T-helper 1 cell (primary cell): Measurements from ENCODE around the gene LATS2.

ENCODE experiments used
- DNase-seq, 5 donors: peaks; one replicate each; pipeline ENCODE4 v3.0.0-alpha.2; 2012 to 2020

The LATS2 gene

GRCh38 chr13:21046203-21046602, 15.2 kb downstream of the LATS2 start:
- no peak for DNase-seq

DNA sequence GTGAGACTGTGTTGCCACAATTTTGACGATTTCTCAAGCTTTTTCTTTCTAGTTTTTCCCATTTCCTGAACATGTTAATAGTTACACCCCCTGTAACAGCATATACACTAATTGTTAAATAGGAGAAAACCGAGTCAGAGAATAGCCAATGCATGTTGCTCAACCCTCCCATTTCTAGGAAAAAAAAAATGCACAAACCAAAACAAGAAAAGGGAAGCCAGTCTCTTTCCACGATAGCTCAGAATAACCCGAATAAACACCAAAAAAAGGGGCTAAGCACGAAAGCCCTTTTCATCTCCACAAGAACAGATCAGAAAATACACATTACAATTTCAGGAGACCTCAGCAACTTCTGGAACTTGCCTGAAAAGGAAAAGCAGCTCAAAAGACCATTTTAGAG, 16.3 kb downstream of the LATS2 start:
- DNase-seq = no peak

DNA sequence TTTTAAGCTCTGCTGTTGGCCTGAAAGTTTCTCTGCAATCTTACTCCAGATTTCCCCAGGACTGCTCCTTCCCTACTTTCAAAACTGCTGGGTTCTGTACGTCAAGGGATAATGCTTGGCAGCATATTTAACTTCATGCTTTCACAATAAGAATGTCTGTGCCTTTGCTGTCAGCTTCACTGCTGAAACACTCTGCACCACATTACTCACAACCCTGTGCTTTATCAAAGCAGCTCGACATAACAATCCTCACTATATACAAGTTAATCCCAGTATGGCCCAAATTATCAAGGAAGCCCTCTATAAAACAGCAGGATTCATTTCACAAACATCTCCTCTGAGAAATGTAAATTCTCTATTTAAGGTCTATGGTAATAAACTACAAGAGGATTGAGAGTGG, 17.5 kb downstream of the LATS2 start:
- DNase-seq = no peak

DNA sequence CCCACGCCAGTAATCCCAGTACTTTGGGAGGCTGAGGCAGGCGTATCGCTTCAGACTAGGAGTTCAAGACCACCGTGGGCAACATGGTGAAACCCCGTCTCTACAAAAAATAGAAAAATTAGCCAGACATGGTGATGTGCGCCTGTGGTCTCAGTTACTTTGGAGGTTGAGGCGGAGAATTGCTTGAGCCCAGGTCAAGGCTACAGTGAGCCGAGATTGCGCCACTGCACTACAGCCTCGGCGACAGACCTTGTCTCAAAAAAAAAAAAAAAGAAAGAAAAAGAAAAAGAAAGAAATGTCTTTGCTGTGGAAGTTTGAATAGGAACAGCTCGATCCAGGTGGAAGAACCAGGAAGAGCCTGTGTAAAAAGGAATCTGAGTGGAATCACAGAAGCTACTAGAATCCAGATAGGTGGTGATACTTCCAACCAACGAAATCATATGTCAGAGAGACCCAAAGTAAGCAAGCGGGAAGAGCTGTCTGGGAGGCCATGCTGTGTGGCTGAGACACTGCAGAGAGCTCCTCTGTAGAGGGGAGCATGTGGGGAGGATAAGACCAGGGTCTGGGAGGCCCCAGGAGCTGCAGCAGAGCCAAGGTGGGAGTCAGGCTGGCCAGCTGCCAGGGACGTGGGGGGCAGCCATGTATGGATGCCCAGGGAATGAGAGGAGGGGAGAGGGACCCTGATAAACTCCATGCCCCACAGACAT, 21.1 kb downstream of the LATS2 start:
- DNase-seq = no peak

DNA sequence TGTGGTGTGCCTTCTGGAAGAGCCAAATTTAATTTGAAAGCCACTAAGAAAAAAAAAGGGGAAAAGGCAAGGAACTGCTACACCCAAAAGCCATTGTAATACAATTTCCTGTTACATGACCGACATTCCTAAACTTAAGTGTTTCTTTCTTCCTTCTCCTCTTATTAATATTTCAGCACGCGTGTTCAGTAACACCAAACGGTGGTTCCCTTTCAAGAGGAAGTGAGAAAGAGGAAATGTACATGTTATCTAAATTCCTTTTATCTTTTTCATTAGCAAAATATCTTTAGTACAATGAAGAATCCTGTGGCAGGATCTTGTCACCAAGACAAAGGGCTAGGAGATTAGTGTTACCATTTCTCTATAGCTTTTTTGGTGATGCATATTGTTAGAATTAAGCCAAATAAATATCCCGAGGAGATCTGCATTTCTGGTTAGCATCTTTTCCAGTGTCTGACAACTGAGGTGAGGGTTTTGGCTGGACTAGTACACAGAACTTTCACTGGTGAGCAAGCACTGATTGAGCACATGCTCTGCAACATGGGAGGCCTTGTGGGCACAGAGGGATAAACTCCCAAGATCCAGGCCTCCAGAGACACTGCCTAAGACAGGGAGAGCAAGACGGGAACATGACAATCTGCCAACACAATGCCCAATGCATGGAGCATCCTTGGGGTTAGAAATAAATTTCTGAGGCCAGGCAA, 22.1 kb downstream of the LATS2 start:
- DNase-seq = no peak

DNA sequence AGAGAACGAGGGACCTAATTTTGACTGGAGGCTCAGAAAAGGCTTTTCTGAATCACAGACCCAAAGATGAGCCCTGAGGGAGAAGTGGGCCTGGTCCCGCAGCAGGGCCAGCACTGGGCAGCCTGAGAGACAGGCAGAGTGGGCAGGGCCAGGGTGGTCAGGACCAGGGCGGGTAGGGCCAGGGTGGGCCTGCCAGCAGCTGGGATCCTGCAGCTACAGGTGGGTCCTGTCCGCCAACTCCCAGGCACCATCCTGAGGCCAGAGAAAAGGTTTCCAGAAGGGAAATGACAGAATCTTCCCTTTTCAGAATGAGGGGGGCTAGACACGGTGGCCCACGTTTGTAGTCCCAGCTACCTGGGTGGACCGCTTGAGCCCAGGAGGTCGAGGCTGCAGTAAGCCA, 23.7 kb downstream of the LATS2 start:
- no peak for DNase-seq

DNA sequence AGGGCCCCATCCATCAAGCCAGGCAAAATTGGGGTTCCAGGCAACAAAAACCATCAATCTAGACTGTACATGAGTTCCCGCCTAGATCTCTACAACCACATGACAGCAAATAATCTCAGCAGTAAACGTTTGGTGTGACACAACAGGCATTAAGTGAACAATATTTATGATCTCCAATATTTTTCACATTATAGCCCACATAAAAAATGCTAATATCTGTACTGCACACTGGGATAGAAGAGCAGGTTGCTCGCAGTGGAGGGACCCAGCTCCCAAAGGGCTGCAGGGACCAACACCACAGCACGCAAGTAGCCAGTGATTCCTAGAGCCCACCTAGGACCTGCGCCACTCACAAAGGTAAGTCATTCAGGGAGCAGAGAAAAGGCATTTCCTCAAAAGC, 25.9 kb downstream of the LATS2 start:
- no peak for DNase-seq

- no peak for DNase-seq
Measured at GRCh38 chr13:21034603-21035191, 26.7 kb downstream of the LATS2 start.

GRCh38 chr13:21033856-21034602, 27.4 kb downstream of the LATS2 start:
- no peak for DNase-seq

- no peak for DNase-seq
Measured at GRCh38 chr13:21033212-21033840, 28.1 kb downstream of the LATS2 start.

- no peak for DNase-seq
Measured at GRCh38 chr13:21032656-21033055, 28.7 kb downstream of the LATS2 start.

DNA sequence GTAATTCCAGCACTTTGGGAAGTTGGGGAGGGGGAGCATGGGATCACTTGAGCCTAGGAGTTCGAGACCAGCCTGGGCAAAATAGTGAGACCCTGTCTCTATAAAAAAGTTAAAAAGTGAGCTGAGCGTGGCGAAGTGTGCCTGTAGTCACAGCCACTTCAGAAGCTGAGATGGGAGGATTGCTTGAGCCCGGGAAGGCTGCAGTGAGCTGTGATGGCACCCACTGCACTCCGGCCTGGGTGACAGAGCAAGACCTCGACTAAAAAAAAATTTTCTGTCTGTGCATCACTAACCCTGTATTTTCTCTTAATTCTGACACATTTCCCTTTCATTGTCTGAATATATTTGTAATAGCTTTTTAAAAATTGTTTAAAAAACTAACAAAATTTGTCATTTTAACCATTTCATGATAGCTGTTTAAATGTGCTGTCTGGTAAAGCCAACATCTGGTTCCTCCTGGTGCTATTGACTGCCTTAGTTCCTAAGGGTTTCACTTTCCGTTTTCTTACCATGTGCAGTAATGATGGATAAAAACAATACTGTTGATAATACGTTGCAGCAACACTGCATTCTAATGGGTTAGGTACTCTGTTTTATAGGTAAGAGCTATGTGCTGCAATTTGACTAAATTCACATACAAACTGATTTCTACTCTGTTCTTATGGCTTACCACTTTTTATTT, 29.7 kb downstream of the LATS2 start:
- no peak for DNase-seq

- no peak for DNase-seq
Measured at GRCh38 chr13:21025539-21025938, 35.8 kb downstream of the LATS2 start.

GRCh38 chr13:21022056-21022979, 39.1 kb downstream of the LATS2 start:
- DNase-seq = no peak

DNA sequence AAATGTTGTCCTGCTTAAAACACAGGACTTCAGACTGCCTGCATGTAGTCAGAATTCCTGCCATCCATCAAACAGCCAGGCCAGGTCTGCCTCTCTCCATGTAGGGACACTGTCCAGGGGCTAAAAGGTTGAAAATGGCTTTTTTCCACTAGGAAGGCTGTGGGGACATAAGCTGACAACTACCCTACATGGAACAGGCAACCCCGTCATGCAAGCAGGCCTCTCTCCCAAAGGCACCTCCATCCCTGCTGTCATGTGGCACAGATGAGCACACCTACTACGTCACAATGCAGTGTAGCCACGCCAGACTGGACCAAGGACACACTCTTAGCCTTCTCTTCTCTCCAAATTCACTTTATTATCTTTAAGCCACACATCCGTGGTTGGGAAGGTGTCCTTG, 40.8 kb downstream of the LATS2 start:
- DNase-seq = no peak

GRCh38 chr13:21020176-21020575, 41.2 kb downstream of the LATS2 start:
- no peak for DNase-seq

- DNase-seq = no peak
Measured at GRCh38 chr13:21018220-21018619, 43.2 kb downstream of the LATS2 start.

DNA sequence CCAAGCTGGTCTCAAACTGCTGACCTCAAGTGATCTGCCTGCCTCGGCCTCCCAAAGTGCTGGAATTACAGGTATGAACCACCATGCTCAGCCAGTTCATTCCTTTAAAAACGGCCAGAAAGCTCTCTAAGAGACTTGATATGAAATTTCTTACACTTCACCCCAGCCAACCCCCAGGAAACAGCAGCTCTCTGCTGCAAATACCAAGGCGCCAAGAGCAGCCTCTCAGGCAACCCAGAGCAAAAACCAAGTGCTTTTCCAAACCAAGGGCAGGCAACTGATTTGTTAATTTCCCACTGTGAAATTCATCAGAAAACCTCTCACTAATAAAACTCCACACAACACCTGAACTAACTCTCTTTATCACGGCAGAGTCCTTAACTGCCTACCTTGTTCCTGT, 44.9 kb downstream of the LATS2 start:
- DNase-seq = no peak

- no peak for DNase-seq
Measured at GRCh38 chr13:21015284-21015683, 46.1 kb downstream of the LATS2 start.

GRCh38 chr13:21014502-21015170, 46.8 kb downstream of the LATS2 start:
- DNase-seq = no peak

DNA sequence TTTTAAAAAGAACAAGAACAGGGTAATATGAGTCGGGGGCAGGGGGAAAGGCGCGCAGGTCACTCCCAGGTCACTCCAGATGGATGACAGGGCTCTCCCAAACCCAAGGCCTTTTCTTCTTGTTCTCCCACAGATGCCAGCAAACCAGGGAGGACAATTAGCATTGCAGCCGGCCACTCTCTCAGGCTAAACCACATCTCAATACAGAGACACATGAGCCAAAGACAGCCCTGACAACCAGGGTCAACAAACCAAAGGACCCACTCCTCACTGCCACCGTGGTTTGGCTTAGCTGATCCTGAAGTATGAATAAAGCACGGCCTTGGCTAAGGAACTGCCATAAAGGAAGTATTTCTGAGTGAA, 47.3 kb downstream of the LATS2 start:
- no peak for DNase-seq
